A673 (cell line): ENCODE data around the gene ADAMTS2.

ENCODE experiments used
- EZH2 ChIP-seq: fragments of 200-600 bp; sonication (generic); IDR thresholded peaks from 2 replicates; pipeline ENCODE4 v1.6.1; 2017; ENCODE audit warnings: borderline replicate concordance, low read depth, mild to moderate bottlenecking, mixed read lengths, antibody characterized with exemption, low read length; ENCODE audit not compliant: poor library complexity, severe bottlenecking
- TF ChIP-seq, protein P1 (sequence below): fragments of 300-800, 200-600 bp; sonication (generic); conservative IDR thresholded peaks from 2 replicates; pipeline ENCODE4 v1.5.1; 2017; ENCODE audit warnings: low read depth, mild to moderate bottlenecking, antibody characterized with exemption, low read length, moderate library complexity, mixed read lengths

DNA sequence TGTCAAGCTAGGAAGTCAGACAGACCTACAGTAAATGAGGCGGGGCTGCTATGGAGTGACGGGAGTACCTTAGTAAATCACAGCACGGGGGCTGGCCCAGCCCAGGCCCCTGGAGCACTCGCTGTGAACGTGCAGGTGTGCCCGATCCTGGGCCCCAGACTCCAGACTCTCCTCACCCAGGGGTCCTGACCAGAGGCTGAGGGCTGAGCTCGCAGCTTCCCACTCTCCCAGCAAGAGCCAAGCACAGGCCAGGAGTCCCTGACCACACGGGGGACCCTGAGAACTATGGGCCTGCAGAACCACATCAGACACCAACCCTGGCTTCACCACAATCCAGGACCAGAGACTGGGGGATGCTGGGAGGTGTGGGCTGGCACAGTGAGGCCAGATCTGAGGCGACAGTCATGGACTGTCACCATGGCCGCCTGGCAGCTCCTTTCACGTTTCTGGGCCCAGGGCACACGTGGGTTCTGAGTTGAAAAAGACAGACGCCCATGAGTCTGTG is 73.4 kb downstream of the ADAMTS2 start:
- TF ChIP-seq EZH2 = no peak
- TF ChIP-seq, protein P1, sequence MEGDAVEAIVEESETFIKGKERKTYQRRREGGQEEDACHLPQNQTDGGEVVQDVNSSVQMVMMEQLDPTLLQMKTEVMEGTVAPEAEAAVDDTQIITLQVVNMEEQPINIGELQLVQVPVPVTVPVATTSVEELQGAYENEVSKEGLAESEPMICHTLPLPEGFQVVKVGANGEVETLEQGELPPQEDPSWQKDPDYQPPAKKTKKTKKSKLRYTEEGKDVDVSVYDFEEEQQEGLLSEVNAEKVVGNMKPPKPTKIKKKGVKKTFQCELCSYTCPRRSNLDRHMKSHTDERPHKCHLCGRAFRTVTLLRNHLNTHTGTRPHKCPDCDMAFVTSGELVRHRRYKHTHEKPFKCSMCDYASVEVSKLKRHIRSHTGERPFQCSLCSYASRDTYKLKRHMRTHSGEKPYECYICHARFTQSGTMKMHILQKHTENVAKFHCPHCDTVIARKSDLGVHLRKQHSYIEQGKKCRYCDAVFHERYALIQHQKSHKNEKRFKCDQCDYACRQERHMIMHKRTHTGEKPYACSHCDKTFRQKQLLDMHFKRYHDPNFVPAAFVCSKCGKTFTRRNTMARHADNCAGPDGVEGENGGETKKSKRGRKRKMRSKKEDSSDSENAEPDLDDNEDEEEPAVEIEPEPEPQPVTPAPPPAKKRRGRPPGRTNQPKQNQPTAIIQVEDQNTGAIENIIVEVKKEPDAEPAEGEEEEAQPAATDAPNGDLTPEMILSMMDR = no peak
